ENCODE data around the gene TTLL9.

The TTLL9 gene

GRCh38 chr20:31903627-31904386 lies 33.4 kb downstream of the TTLL9 start:
- TF ChIP-seq TAF1 (IDR thresholded peaks at IDR 0.05; ENCODE audit: borderline replicate concordance, insufficient read depth, low read length) = no peak
- no peak for TF ChIP-seq SIN3A (IDR thresholded peaks at IDR 0.05; ENCODE audit: borderline replicate concordance, insufficient read depth, low read length)
- no peak for TF ChIP-seq REST (IDR thresholded peaks at IDR 0.05; ENCODE audit: insufficient read depth in 1 of 2, low read depth in 2 of 2, low read length in 2 of 2)
- no peak for TF ChIP-seq FOXP2 (optimal IDR thresholded peaks at IDR 0.05; ENCODE audit: borderline replicate concordance, extremely low read depth, extremely low read length, insufficient read depth)
- TF ChIP-seq POLR2AphosphoS5 (IDR thresholded peaks at IDR 0.05; ENCODE audit: low read depth, low read length) = no peak

DNA sequence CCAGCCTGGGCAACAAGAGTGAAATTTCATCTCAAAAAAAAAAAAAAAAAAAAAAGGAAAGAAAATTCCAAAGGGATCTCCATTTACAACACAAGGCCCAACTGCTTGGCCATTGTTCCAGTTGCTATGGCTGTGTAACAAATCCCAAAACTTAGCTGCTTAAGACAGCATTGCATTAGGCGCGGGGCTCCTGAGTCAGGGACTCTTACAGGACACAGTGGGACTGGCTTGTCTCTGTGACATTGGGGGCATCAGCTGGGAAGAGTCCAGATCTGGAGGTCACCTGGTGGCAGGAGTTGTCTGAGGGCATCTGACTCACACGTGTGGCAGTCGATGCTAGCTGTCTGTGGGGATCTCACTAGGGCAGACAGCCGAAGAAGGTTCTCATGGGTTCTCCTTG lies 35.6 kb downstream of the TTLL9 start:
- TF ChIP-seq FOXP2 (optimal IDR thresholded peaks at IDR 0.05; ENCODE audit: borderline replicate concordance, extremely low read depth, extremely low read length, insufficient read depth) = no peak
- TF ChIP-seq POLR2AphosphoS5 (IDR thresholded peaks at IDR 0.05; ENCODE audit: low read depth, low read length) = no peak
- TF ChIP-seq REST (IDR thresholded peaks at IDR 0.05; ENCODE audit: insufficient read depth in 1 of 2, low read depth in 2 of 2, low read length in 2 of 2) = no peak
- no peak for TF ChIP-seq TAF1 (IDR thresholded peaks at IDR 0.05; ENCODE audit: borderline replicate concordance, insufficient read depth, low read length)
- TF ChIP-seq SIN3A (IDR thresholded peaks at IDR 0.05; ENCODE audit: borderline replicate concordance, insufficient read depth, low read length) = no peak

- no peak for TF ChIP-seq FOXP2 (optimal IDR thresholded peaks at IDR 0.05; ENCODE audit: borderline replicate concordance, extremely low read depth, extremely low read length, insufficient read depth)
- TF ChIP-seq POLR2AphosphoS5 (IDR thresholded peaks at IDR 0.05; ENCODE audit: low read depth, low read length) = no peak
- no peak for TF ChIP-seq TAF1 (IDR thresholded peaks at IDR 0.05; ENCODE audit: borderline replicate concordance, insufficient read depth, low read length)
- no peak for TF ChIP-seq SIN3A (IDR thresholded peaks at IDR 0.05; ENCODE audit: borderline replicate concordance, insufficient read depth, low read length)
- no peak for TF ChIP-seq REST (IDR thresholded peaks at IDR 0.05; ENCODE audit: insufficient read depth in 1 of 2, low read depth in 2 of 2, low read length in 2 of 2)
These were observed 36.6 kb downstream of the TTLL9 start for GRCh38 chr20:31907046-31907445.

DNA sequence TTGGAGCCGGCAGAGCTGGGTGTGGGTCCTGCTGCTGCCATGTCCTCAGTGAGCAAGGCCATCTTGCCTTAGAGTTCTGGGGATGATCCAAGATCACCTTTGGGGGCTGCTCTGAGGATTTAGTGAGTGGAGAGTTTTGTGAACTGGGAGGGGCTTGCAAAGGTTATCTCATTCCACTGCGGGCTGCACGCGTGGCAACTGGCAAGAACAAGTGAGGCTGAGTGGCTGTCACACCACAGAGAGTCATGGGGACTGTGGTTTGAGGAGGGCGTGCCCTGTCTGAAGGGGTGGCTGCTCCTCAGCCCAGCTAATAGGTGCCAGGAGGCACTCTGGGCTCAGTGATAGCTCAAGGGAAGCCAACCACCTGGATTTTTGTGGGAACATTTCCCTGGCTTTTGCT lies 37.6 kb downstream of the TTLL9 start:
- no peak for TF ChIP-seq FOXP2 (optimal IDR thresholded peaks at IDR 0.05; ENCODE audit: borderline replicate concordance, extremely low read depth, extremely low read length, insufficient read depth)
- no peak for TF ChIP-seq SIN3A (IDR thresholded peaks at IDR 0.05; ENCODE audit: borderline replicate concordance, insufficient read depth, low read length)
- TF ChIP-seq POLR2AphosphoS5 (IDR thresholded peaks at IDR 0.05; ENCODE audit: low read depth, low read length) = no peak
- TF ChIP-seq TAF1 (IDR thresholded peaks at IDR 0.05; ENCODE audit: borderline replicate concordance, insufficient read depth, low read length) = no peak
- no peak for TF ChIP-seq REST (IDR thresholded peaks at IDR 0.05; ENCODE audit: insufficient read depth in 1 of 2, low read depth in 2 of 2, low read length in 2 of 2)

Data from PFSK-1 (cell line).